ENCODE data around the gene TSHZ3. TPM values are rescaled to one million over a fixed set of nuclear protein-coding genes. Genes with fewer than 3 reads are reported as not detected.

The TSHZ3 gene
- total and polyA plus RNA-seq, 7 donors: 0.46 to 27.7 (median 16.1) TPM

GRCh38 chr19:31342926-31343325 is 6.3 kb downstream of the TSHZ3 start:
- TF ChIP-seq POLR2AphosphoS5 (IDR thresholded peaks at IDR 0.05): no peak
- TF ChIP-seq POLR2A (IDR thresholded peaks at IDR 0.05): no peak
- no peak for TF ChIP-seq EP300 (IDR thresholded peaks at IDR 0.05)
- no peak for TF ChIP-seq CTCF (IDR thresholded peaks at IDR 0.05)
- intact Hi-C loops (cut with DNase I): loop anchor here (10.0 kb wide), 2 partner anchors 238 to 622 kb away; no protein-coding TSS in a partner anchor
- no peaks in the 10 kb centered on the region for H3K9me3 ChIP-seq
- H3K4me1 ChIP-seq: peaks cover 0 to 92% (median 69%) of the 10 kb centered on the region in 4 donors
- no peak overlapping the region for H3K4me3 ChIP-seq
- H3K27ac ChIP-seq: peak overlapping the region in 2 of 4 donors; percentile 25 to 99
- no peak for DNase-seq
- H3K36me3 ChIP-seq: no peaks in the 10 kb centered on the region
- no peaks in the 10 kb centered on the region for H3K27me3 ChIP-seq
- WGBS, 2 donors: 84 to 91% methylated on average over 5 of the region's 5 CpGs

- TF ChIP-seq POLR2AphosphoS5 (IDR thresholded peaks at IDR 0.05): no peak
- TF ChIP-seq POLR2A (IDR thresholded peaks at IDR 0.05): no peak
- TF ChIP-seq EP300 (IDR thresholded peaks at IDR 0.05): no peak
- no peak for TF ChIP-seq CTCF (IDR thresholded peaks at IDR 0.05)
- H3K9me3 ChIP-seq: no peaks in the 10 kb centered on the region
- no peak overlapping the region for H3K4me3 ChIP-seq
- no peaks in the 10 kb centered on the region for H3K27me3 ChIP-seq
- intact Hi-C loops (cut with DNase I): loop anchor here (10.0 kb wide), 2 partner anchors 236 to 624 kb away; no protein-coding TSS in a partner anchor
- 33 to 60% methylated on average over 14 of the region's 14 CpGs for WGBS, 2 donors
- DNase-seq: no peak
- H3K27ac ChIP-seq: peak overlapping the region; percentile 72 to 99 (median 82)
- peaks cover 0 to 92% (median 70%) of the 10 kb centered on the region in 4 donors for H3K4me1 ChIP-seq
- H3K36me3 ChIP-seq: no peaks in the 10 kb centered on the region
These were observed 8.9 kb downstream of the TSHZ3 start for GRCh38 chr19:31340042-31341025.

GRCh38 chr19:31339411-31339810 is 9.8 kb downstream of the TSHZ3 start:
- H3K9me3 ChIP-seq: no peaks in the 10 kb centered on the region
- intact Hi-C loops (cut with DNase I): loop anchor here (2.0 to 10.0 kb wide), 2 partner anchors 655 to 699 kb away; no protein-coding TSS in a partner anchor
- WGBS, 2 donors: 11 to 23% methylated on average over 5 of the region's 5 CpGs
- H3K4me3 ChIP-seq: peak overlapping the region in 2 of 4 donors; percentile 21 to 25
- H3K36me3 ChIP-seq: no peaks in the 10 kb centered on the region
- no peaks in the 10 kb centered on the region for H3K27me3 ChIP-seq
- H3K4me1 ChIP-seq: peaks cover 0 to 92% (median 70%) of the 10 kb centered on the region in 4 donors
- DNase-seq: no peak
- TF ChIP-seq POLR2AphosphoS5 (IDR thresholded peaks at IDR 0.05) (no peak), CTCF (IDR thresholded peaks at IDR 0.05) (no peak), EP300 (IDR thresholded peaks at IDR 0.05) (no peak), POLR2A (IDR thresholded peaks at IDR 0.05) (no peak)
- peak overlapping the region; percentile 72 to 99 (median 82) for H3K27ac ChIP-seq

- DNase-seq: peak; percentile 92
- Histone ChIP-seq H3K27me3 (no peaks in the 10 kb centered on the region), H3K36me3 (no peaks in the 10 kb centered on the region), H3K27ac (peak overlapping the region; percentile 72 to 99 (median 82)), H3K9me3 (no peaks in the 10 kb centered on the region), H3K4me3 (peak overlapping the region in 3 of 4 donors; percentile 4 to 25 (median 21)), H3K4me1 (peaks cover 0 to 94% (median 77%) of the 10 kb centered on the region in 4 donors)
- intact Hi-C loops (cut with DNase I): loop anchor here (2.0 to 10.0 kb wide), 2 partner anchors 653 to 701 kb away; no protein-coding TSS in a partner anchor
- peak in 3 of 4 experiments; percentile 66 to 72 (median 69) for TF ChIP-seq CTCF (IDR thresholded peaks at IDR 0.05)
- TF ChIP-seq POLR2AphosphoS5 (IDR thresholded peaks at IDR 0.05): peak in 1 of 4 donors; percentile 15
- no peak for TF ChIP-seq POLR2A (IDR thresholded peaks at IDR 0.05)
- 43 to 47% methylated on average over 10 of the region's 10 CpGs for WGBS, 2 donors
These were observed 11.0 kb downstream of the TSHZ3 start for GRCh38 chr19:31338069-31338776.

Data from sigmoid colon (tissue), 7 donors.